SK-N-MC (cell line): ENCODE data around the gene R3HDM2.
"Not testable (repeated sequence)": the region's sequence is repeated elsewhere in the genome, so short reads cannot be mapped to it uniquely, and the experiment has no call there.

Experiments
- EZH2 ChIP-seq: fragments of 200-600 bp; sonication (generic); IDR thresholded peaks from one replicate; pipeline ENCODE4 v1.6.1; 2017; ENCODE audit warnings: antibody characterized with exemption
- POLR2AphosphoS5 ChIP-seq: IDR thresholded peaks from 2 replicates; pipeline ENCODE4 v1.6.1; 2012; ENCODE audit warnings: mild to moderate bottlenecking, low read depth, low read length, borderline replicate concordance

DNA sequence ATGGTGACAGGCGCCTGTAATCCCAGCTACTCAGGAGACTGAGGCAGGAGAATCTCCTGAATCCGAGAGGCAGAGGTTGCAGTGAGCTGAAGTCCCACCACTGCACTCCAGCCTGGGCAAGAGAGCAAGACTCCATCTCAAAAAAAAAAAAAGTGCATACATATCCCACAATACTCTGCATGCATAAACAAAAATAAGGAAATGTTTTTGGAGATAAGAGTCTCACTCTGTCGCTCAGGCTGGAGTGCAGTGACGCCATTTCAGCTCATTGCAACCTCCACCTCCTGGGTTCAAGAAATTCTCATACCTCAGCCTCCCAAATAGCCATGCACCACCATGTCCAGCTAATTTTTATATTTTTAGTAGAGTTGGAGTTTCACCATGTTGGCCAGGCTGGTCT, 28.7 kb downstream of the R3HDM2 start:
- not testable (repeated sequence) for TF ChIP-seq POLR2AphosphoS5, EZH2
